ENCODE measurements around the gene VPS8.

VPS8 gene

GRCh38 chr3:184822654-184823053 lies 10.7 kb downstream of the VPS8 start:
- Histone ChIP-seq H3K27me3 (ENCODE audit: insufficient read depth, poor library complexity, severe bottlenecking) (no peaks in the 10 kb centered on the region), H3K4me3 (replicated peaks; ENCODE audit: insufficient read depth, low read length) (no peak overlapping the region), H3K27ac (replicated peaks) (no peak overlapping the region)
- DNase-seq (ENCODE audit: low read depth in 1 of 2, low spot score in 1 of 2) = no peak
- TF ChIP-seq GABPA (IDR thresholded peaks at IDR 0.05; ENCODE audit: low read depth) (no peak), REST (IDR thresholded peaks at IDR 0.05; ENCODE audit: insufficient replicate concordance, low read depth) (no peak), CTCF (IDR thresholded peaks at IDR 0.05; ENCODE audit: insufficient read depth, low read length) (no peak), POLR2AphosphoS5 (IDR thresholded peaks at IDR 0.05; ENCODE audit: low read depth) (no peak), SPI1 (IDR thresholded peaks at IDR 0.05; ENCODE audit: borderline replicate concordance, low read depth) (no peak)

- TF ChIP-seq CTCF (IDR thresholded peaks at IDR 0.05; ENCODE audit: insufficient read depth, low read length) (no peak), GABPA (IDR thresholded peaks at IDR 0.05; ENCODE audit: low read depth) (no peak), REST (IDR thresholded peaks at IDR 0.05; ENCODE audit: insufficient replicate concordance, low read depth) (no peak), SPI1 (IDR thresholded peaks at IDR 0.05; ENCODE audit: borderline replicate concordance, low read depth) (no peak), POLR2AphosphoS5 (IDR thresholded peaks at IDR 0.05; ENCODE audit: low read depth) (no peak)
- Histone ChIP-seq H3K27ac (replicated peaks) (no peak overlapping the region), H3K4me3 (replicated peaks; ENCODE audit: insufficient read depth, low read length) (no peak overlapping the region), H3K27me3 (ENCODE audit: insufficient read depth, poor library complexity, severe bottlenecking) (no peaks in the 10 kb centered on the region)
- no peak for DNase-seq (ENCODE audit: low read depth in 1 of 2, low spot score in 1 of 2)
These were observed 12.0 kb downstream of the VPS8 start for GRCh38 chr3:184823990-184824389.

GRCh38 chr3:184825121-184825820 lies 13.3 kb downstream of the VPS8 start:
- Histone ChIP-seq H3K4me3 (replicated peaks; ENCODE audit: insufficient read depth, low read length) (no peak overlapping the region), H3K27me3 (ENCODE audit: insufficient read depth, poor library complexity, severe bottlenecking) (no peaks in the 10 kb centered on the region), H3K27ac (replicated peaks) (no peak overlapping the region)
- TF ChIP-seq SPI1 (IDR thresholded peaks at IDR 0.05; ENCODE audit: borderline replicate concordance, low read depth) = no peak
- TF ChIP-seq CTCF (IDR thresholded peaks at IDR 0.05; ENCODE audit: insufficient read depth, low read length) = no peak
- no peak for TF ChIP-seq GABPA (IDR thresholded peaks at IDR 0.05; ENCODE audit: low read depth)
- no peak for TF ChIP-seq POLR2AphosphoS5 (IDR thresholded peaks at IDR 0.05; ENCODE audit: low read depth)
- no peak for TF ChIP-seq REST (IDR thresholded peaks at IDR 0.05; ENCODE audit: insufficient replicate concordance, low read depth)
- no peak for DNase-seq (ENCODE audit: low read depth in 1 of 2, low spot score in 1 of 2)
